BJ (cell line): ENCODE results near the gene GBF1. TPM values are rescaled to one million over a fixed set of nuclear protein-coding genes. Genes with fewer than 3 reads are reported as not detected.

ENCODE experiments used
- CTCF ChIA-PET: fragments of 350-600 bp; formaldehyde crosslinking; extraction: SDS; loops from one replicate; lab custom pipeline; 2021; ENCODE audit warnings: antibody characterized with exemption, inconsistent platforms; lab: Yijun Ruan, JAX
- POLR2A ChIA-PET: fragments of 300-600 bp; sonication (Branson Sonifier 250); formaldehyde crosslinking; extraction: SDS; loops from one replicate; lab custom pipeline; 2021; ENCODE audit warnings: antibody characterized with exemption; lab: Charles Lee
- DNase-seq: peaks from one replicate; pipeline ENCODE4 v3.0.0-alpha.2; 2011; ENCODE audit warnings: low read depth
- H3K27me3 ChIP-seq: 2 replicates; pipeline ENCODE4 v1.6.0; 2011; ENCODE audit warnings: low read length; ENCODE audit not compliant: control insufficient read depth, insufficient read depth
- H3K36me3 ChIP-seq: 2 replicates; pipeline ENCODE4 v1.5.1; 2011; ENCODE audit warnings: low read length; ENCODE audit not compliant: control insufficient read depth, insufficient read depth
- H3K4me3 ChIP-seq: 2 replicates; pipeline ENCODE4 v1.5.1; 2011; ENCODE audit warnings: low read depth, mild to moderate bottlenecking, control low read depth, low read length
- CTCF ChIP-seq: IDR thresholded peaks from 2 replicates; pipeline ENCODE4 v1.5.1; 2011; ENCODE audit warnings: low read depth, mild to moderate bottlenecking, control low read depth, inconsistent platforms, low read length, moderate library complexity; ENCODE audit not compliant: insufficient read depth
- polyA plus RNA-seq: library from polyadenylated mRNA; depleted of rRNA; stranded (reverse); fragments of >200 nt; gene quantifications from 2 replicates; pipeline ENCODE4 v1.2.3, GENCODE V29; 2011

GBF1 gene
- polyA plus RNA-seq, 1 experiment = 28.4 TPM

- no peaks in the 10 kb centered on the region for H3K27me3 ChIP-seq
- TF ChIP-seq CTCF = no peak
- no peak for DNase-seq
- H3K36me3 ChIP-seq = peaks cover 1% of the 10 kb centered on the region; the same call in 1 of the 2 replicates
- H3K4me3 ChIP-seq = no peak overlapping the region
- ChIA-PET CTCF (interaction anchor here (1.0 to 1.9 kb wide), 5 partner anchors 11 to 137 kb away, joined by 3 to 8 read pairs (median 4); no protein-coding TSS in a partner anchor), POLR2A (no interaction called here)
Observed at GRCh38 chr10:102266670-102267069, 21.3 kb downstream of the GBF1 start.

GRCh38 chr10:102267748-102268147, 22.4 kb downstream of the GBF1 start:
- no peak for DNase-seq
- no peak for TF ChIP-seq CTCF
- Histone ChIP-seq H3K4me3 (no peak overlapping the region), H3K27me3 (no peaks in the 10 kb centered on the region), H3K36me3 (no peaks in the 10 kb centered on the region)
- POLR2A ChIA-PET = interaction anchor here (0.6 kb wide), 2 partner anchors 65 to 1125 kb away, joined by 3 to 10 read pairs; no protein-coding TSS in a partner anchor
- CTCF ChIA-PET = interaction anchor here (1.0 to 1.6 kb wide), 2 partner anchors 10 to 27 kb away, joined by 4 read pairs; no protein-coding TSS in a partner anchor

DNA sequence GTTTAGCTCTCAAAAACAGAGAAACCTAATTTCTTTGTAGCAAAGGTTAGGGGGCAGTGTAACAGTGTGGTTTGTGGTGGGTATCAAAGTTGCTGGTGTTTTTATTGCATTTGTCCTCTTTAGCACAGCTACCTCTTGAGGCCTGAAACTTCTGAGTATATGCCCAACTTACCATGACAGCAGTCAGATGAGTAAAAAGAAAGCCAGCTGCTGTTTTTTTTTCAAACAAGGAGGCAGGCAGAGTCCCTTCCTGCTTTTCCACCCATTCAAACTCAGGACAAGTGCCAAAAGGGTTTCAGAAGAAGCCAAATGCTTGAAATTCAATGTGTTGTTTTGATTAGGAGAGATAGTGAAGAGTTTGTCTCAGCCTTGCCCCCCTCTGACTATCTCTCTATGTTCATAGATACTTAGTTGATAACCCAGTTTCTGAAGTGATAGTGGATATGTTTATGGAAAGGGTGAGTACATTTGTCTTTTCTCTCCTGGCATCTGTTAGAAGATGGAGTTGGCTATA, 23.1 kb downstream of the GBF1 start:
- POLR2A ChIA-PET = no interaction called here
- Histone ChIP-seq H3K4me3 (no peak overlapping the region), H3K36me3 (no peaks in the 10 kb centered on the region), H3K27me3 (no peaks in the 10 kb centered on the region)
- CTCF ChIA-PET = interaction anchor here (1.0 to 1.6 kb wide), 3 partner anchors 10 to 37 kb away, joined by 3 to 4 read pairs (median 4); no protein-coding TSS in a partner anchor
- TF ChIP-seq CTCF = no peak
- DNase-seq = no peak

DNA sequence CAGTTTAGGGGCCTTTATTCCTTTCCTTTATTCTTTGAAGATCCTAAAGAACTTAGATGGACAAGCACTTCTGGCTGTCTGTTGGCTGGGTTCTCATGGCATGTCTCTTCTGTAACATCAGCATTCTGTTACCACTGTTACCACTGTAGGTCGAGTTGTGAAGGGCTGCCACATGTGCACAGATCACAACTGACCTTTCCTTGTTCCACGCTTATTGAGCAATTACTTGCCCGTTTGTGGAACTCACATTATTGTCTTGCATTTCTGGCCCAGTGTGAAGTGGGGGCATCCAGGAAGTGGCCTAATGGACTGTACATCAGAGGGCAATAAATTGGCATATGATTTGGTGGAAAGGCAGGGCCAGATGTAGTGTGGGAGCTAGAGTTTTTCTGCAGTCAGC, 23.7 kb downstream of the GBF1 start:
- Histone ChIP-seq H3K36me3 (no peaks in the 10 kb centered on the region), H3K4me3 (no peak overlapping the region), H3K27me3 (no peaks in the 10 kb centered on the region)
- CTCF ChIA-PET = interaction anchor here (1.4 kb wide), 1 partner anchor 38 kb away, joined by 3 read pairs; no protein-coding TSS in a partner anchor
- no peak for DNase-seq
- POLR2A ChIA-PET = interaction anchor here (0.7 kb wide), 1 partner anchor 83 kb away, joined by 3 read pairs; no protein-coding TSS in a partner anchor
- TF ChIP-seq CTCF = no peak

- DNase-seq = no peak
- no peaks in the 10 kb centered on the region for H3K27me3 ChIP-seq
- no peak overlapping the region for H3K4me3 ChIP-seq
- no peak for TF ChIP-seq CTCF
- no peaks in the 10 kb centered on the region for H3K36me3 ChIP-seq
- ChIA-PET POLR2A (no interaction called here), CTCF (interaction anchor here (1.3 kb wide), 1 partner anchor 129 kb away, joined by 3 read pairs; no protein-coding TSS in a partner anchor)
Observed at GRCh38 chr10:102274062-102274461, 28.7 kb downstream of the GBF1 start.
